NT2/D1 (cell line): ENCODE results near the gene TOP3A.

Experiments used
- SUZ12 ChIP-seq: IDR thresholded peaks from 2 replicates; pipeline ENCODE4 v1.6.1; 2011; ENCODE audit not compliant: insufficient read length, insufficient read depth; ENCODE audit errors: extremely low read depth
- YY1 ChIP-seq: IDR thresholded peaks from 2 replicates; pipeline ENCODE4 v1.6.1; 2011; ENCODE audit not compliant: insufficient read length, insufficient read depth
- ZNF274 ChIP-seq: IDR thresholded peaks from 2 replicates; pipeline ENCODE4 v1.6.1; 2011; ENCODE audit warnings: mild to moderate bottlenecking, low read depth, low read length

- TF ChIP-seq ZNF274 (no peak), YY1 (no peak), SUZ12 (no peak)
These were observed 3.3 kb upstream of the TOP3A start for GRCh38 chr17:18318117-18318516.
